ENCODE data around the gene MYO18B. TPM values are rescaled to one million over a fixed set of nuclear protein-coding genes. Genes with fewer than 3 reads are reported as not detected.

Gene MYO18B
- total and polyA plus RNA-seq, 2 of the 8 experiments (the other 6 are each of a cell fraction or from before 2014, with no cell fraction given): 0.62 to 0.78 TPM

DNA sequence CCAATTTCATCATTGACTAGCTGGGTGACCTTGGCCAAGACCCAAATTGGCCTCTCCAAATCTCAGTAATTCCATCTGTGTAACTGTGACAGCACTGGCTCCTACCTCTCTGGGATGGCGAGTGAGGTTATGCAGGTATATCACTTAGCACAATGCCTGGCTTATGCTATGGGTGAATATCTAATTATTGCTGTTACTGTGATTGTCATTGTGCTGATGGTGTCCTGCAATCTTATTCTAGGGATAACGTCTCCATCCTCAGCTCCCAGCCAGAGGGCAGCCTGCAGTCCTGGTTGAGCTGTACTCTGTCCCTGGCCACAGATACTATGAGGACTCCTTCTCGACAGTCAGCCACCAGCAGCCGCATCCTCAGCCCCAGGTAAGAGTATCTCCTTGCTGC, 262.5 kb downstream of the MYO18B start:
- 91% methylated on average over 4 of the region's 4 CpGs; no CpG with 5 or more reads in 1 of the 2 experiments for WGBS, 2 experiments (ENCODE audit: extremely low coverage in 1 of 2, insufficient coverage in 1 of 2, insufficient read length in 1 of 2, insufficient replicate concordance in 2 of 2, low coverage in 1 of 2, low lambda C conversion rate in 2 of 2, missing lambda C conversion rate in 1 of 2)
- TF ChIP-seq SP1 (IDR thresholded peaks at IDR 0.05; ENCODE audit: low read depth, low read length) (no peak), GABPA (IDR thresholded peaks at IDR 0.05; ENCODE audit: borderline replicate concordance, insufficient read depth, low read length) (no peak), POLR2AphosphoS5 (IDR thresholded peaks at IDR 0.05; ENCODE audit: low read depth, low read length) (no peak), CBX8 (IDR thresholded peaks at IDR 0.05; ENCODE audit: borderline replicate concordance, low read depth, low read length) (no peak), ZNF274 (IDR thresholded peaks at IDR 0.05; ENCODE audit: borderline replicate concordance, extremely low read depth, low read length) (no peak), POU5F1 (IDR thresholded peaks at IDR 0.05; ENCODE audit: low read depth, low read length) (no peak), BRCA1 (IDR thresholded peaks at IDR 0.05; ENCODE audit: low read depth, low read length) (no peak), BCL11A (IDR thresholded peaks at IDR 0.05; ENCODE audit: low read depth in 2 of 2, low read length in 2 of 2) (no peak), MAFK (IDR thresholded peaks at IDR 0.05; ENCODE audit: low read depth, low read length) (no peak)
- TF ChIP-seq, protein P1, sequence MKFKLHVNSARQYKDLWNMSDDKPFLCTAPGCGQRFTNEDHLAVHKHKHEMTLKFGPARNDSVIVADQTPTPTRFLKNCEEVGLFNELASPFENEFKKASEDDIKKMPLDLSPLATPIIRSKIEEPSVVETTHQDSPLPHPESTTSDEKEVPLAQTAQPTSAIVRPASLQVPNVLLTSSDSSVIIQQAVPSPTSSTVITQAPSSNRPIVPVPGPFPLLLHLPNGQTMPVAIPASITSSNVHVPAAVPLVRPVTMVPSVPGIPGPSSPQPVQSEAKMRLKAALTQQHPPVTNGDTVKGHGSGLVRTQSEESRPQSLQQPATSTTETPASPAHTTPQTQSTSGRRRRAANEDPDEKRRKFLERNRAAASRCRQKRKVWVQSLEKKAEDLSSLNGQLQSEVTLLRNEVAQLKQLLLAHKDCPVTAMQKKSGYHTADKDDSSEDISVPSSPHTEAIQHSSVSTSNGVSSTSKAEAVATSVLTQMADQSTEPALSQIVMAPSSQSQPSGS (IDR thresholded peaks at IDR 0.05; ENCODE audit: low read length): no peak
- TF ChIP-seq, protein P2, sequence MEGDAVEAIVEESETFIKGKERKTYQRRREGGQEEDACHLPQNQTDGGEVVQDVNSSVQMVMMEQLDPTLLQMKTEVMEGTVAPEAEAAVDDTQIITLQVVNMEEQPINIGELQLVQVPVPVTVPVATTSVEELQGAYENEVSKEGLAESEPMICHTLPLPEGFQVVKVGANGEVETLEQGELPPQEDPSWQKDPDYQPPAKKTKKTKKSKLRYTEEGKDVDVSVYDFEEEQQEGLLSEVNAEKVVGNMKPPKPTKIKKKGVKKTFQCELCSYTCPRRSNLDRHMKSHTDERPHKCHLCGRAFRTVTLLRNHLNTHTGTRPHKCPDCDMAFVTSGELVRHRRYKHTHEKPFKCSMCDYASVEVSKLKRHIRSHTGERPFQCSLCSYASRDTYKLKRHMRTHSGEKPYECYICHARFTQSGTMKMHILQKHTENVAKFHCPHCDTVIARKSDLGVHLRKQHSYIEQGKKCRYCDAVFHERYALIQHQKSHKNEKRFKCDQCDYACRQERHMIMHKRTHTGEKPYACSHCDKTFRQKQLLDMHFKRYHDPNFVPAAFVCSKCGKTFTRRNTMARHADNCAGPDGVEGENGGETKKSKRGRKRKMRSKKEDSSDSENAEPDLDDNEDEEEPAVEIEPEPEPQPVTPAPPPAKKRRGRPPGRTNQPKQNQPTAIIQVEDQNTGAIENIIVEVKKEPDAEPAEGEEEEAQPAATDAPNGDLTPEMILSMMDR (IDR thresholded peaks at IDR 0.05; ENCODE audit: control extremely low read depth in 1 of 3, insufficient read depth in 1 of 3, low read depth in 1 of 3, low read length in 3 of 3): no peak

More for the DNA sequence above, 262.5 kb downstream of the MYO18B start:
- FAIRE-seq: no peak
- H2AFZ ChIP-seq (ENCODE audit: low read length): no peak overlapping the region
- no peak overlapping the region for H3K14ac ChIP-seq (ENCODE audit: insufficient read length)
- H2BK120ac ChIP-seq (replicated peaks; ENCODE audit: low read depth, low read length): no peak overlapping the region
- no peak overlapping the region for H4K5ac ChIP-seq (ENCODE audit: insufficient read length, low read depth, low read length)
- H3K23ac ChIP-seq (ENCODE audit: insufficient read length): no peak overlapping the region
- no peaks in the 10 kb centered on the region for H3K27me3 ChIP-seq (replicated peaks in 1 of 4; ENCODE audit: control insufficient read depth in 3 of 4, extremely low read depth in 1 of 4, insufficient read depth in 3 of 4, low read length in 3 of 4)
- no peaks in the 10 kb centered on the region for H3K9me3 ChIP-seq (ENCODE audit: insufficient read depth in 2 of 2, low read depth in 1 of 2, low read length in 1 of 2)
- no peak overlapping the region for H4K91ac ChIP-seq (replicated peaks; ENCODE audit: insufficient read length, low read length)
- no peaks in the 10 kb centered on the region for H3K79me1 ChIP-seq (ENCODE audit: low read depth, low read length)
- H3K4me2 ChIP-seq (ENCODE audit: insufficient read depth in 1 of 2, low read depth in 2 of 2, low read length in 2 of 2): no peak overlapping the region
- no peak overlapping the region for H3K9ac ChIP-seq (replicated peaks in 1 of 4; ENCODE audit: extremely low read depth in 1 of 4, low read depth in 3 of 4, low read length in 3 of 4)
- H2BK5ac ChIP-seq (ENCODE audit: low read depth, low read length): no peak overlapping the region
- H3K4ac ChIP-seq (replicated peaks; ENCODE audit: insufficient read length, low read depth, low read length): no peak overlapping the region
- POLR2A ChIA-PET (ENCODE audit: partially characterized antibody): no interaction called here
- H2BK20ac ChIP-seq (ENCODE audit: low read length): no peak overlapping the region
- H2AK5ac ChIP-seq (ENCODE audit: low read depth, low read length): no peak overlapping the region
- no peak overlapping the region for H3K56ac ChIP-seq (replicated peaks; ENCODE audit: insufficient read length, low read depth, low read length)
- H3K27ac ChIP-seq (ENCODE audit: low read depth, low read length): no peak overlapping the region
- no peak overlapping the region for H3K18ac ChIP-seq (ENCODE audit: extremely low read depth, low read length)
- no peaks in the 10 kb centered on the region for H3K36me3 ChIP-seq (ENCODE audit: control insufficient read depth in 2 of 4, insufficient read depth in 4 of 4, low read length in 3 of 4)
- H3K4me3 ChIP-seq (ENCODE audit: extremely low read depth in 1 of 4, insufficient read depth in 2 of 4, low read depth in 3 of 4, low read length in 4 of 4): no peak overlapping the region
- CTCF ChIA-PET (ENCODE audit: partially characterized antibody): interaction anchor here (1.1 to 1.8 kb wide), 2 partner anchors 38 to 44 kb away, joined by 3 to 4 read pairs; no protein-coding TSS in a partner anchor
- no peaks in the 10 kb centered on the region for H3K23me2 ChIP-seq (ENCODE audit: low read depth, low read length)
- DNase-seq (ENCODE audit: low read depth in 1 of 2, low spot score in 2 of 2): no peak
- no peak overlapping the region for H2BK12ac ChIP-seq (ENCODE audit: low read depth, low read length)
- H3K4me1 ChIP-seq (replicated peaks in 1 of 4; ENCODE audit: control insufficient read depth in 3 of 4, insufficient read depth in 4 of 4, low read length in 3 of 4): no peaks in the 10 kb centered on the region
- no peaks in the 10 kb centered on the region for H4K20me1 ChIP-seq (replicated peaks in 1 of 2; ENCODE audit: control insufficient read depth in 1 of 2, insufficient read depth in 2 of 2, low read length in 2 of 2)
- H4K8ac ChIP-seq (ENCODE audit: extremely low read depth, insufficient read depth, low read length): no peak overlapping the region
- H3K79me2 ChIP-seq (ENCODE audit: control insufficient read depth in 1 of 2, insufficient read depth in 2 of 2, low read length in 2 of 2): no peaks in the 10 kb centered on the region
- no peak overlapping the region for H2BK15ac ChIP-seq (ENCODE audit: low read length)
